Activated CD4-positive, alpha-beta T cell treated with anti-CD3 and anti-CD28 coated beads, Interleukin-2, Interleukin-4, amounts not matched to agents 100 ng/mL and 50 ng/mL, durations not matched to agents 16 hours and 8 hours (primary cell): ENCODE results near the gene ZRANB2.

Experiments
- DNase-seq: peaks from one replicate; pipeline ENCODE4 v3.0.0-alpha.2; 2020; ENCODE audit warnings: low spot score

ZRANB2 gene

DNA sequence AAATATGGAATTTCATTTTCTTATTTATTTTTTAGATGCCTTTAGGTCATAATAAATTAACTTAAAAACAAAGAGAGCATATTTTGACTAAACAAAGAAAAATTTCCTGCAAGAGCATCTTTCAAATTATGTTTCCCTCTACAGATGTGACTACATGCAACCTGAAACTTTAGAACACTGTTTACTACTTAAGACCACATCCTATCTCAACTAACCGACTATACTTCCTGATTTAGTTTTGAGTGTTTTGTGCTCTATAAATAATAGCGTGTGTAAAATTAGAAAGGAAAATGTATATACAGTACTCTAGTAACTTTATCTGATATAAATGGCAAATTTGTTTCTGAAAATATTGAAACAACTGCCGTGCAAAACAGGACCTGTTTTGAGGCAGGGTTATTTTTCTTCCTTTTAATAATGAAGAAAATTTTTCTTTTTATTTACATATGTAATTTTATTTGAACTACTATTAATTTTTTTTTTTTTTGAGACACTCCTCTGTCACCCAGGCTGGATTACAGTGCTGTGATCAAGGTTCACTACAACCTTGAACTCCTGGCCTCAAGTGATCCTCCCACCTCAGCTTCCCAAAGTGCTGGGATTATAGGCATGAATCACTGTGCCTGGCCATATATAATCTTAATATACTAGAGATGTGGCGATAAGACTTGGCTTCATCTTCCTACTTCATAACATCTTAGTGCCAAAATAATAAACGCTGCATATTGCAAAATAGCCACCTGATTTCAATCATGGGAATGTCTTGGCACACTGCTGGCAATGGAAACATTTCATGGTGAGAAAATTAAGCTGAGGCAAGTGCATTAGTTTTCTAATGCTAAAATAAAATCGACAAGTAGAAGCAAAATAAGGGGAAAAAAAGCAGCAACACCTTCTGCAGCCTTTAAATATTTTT lies 12.3 kb downstream of the ZRANB2 start:
- DNase-seq = peak; percentile 28

DNA sequence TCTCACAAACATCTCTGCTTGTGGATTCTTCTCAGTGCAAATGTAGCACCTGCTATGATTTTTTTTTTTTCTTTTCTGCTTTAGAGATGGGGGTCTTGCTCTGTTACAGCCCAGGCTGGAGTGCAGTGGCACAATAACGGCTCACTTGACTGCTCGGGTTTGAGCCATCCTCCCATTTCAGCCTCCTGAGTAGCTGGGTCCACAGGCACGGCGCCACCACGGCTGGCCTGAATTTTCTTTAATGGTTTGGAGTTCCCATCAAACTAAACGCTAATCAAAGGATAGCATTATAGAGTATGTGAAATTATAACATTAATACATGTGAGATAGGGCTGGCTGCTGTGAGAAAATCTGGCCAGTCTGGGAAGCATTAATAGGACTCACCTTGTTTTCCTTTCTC lies 26.0 kb downstream of the ZRANB2 start:
- no peak for DNase-seq

DNA sequence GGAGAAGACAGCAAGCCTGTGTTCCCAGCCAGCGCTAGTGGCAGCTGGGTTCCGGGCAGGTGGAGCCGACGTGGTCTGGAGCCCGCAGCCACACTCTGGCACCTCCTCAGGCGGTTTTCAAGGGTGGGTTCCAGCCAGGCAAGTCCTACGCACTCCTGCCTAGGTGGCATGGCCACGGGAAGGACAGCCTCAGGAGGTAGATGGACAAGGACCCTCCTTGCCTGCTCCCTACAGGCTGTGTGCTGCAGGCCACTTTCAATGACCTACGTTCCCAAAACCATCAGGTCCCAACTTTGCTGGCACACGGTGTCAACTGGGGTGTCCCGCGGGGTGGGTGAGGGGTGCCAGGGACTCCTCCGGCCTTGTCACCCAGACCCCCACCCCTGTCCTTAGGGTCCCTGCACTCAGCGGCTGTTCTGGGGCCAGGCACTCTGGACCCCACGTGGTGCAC lies 26.5 kb downstream of the ZRANB2 start:
- no peak for DNase-seq

DNA sequence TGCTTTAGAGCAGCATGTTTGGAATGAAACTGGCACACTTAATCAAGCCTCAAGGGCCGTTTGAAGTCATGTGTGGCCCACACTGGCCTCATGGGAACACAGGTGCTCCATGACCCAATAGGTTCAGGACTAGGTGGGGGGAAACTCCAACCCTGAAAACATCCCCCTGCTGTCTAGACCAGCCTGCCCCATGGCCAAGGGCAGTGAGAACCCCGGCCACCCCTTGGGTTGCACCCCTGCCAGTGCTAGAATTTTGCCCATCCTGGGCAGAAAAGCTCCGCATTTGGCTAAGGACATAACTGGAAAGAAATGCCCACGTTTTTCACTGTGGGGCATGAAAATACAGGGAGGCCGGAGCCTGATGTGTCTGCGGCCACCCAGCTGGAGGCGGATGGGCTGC lies 27.1 kb downstream of the ZRANB2 start:
- DNase-seq = no peak

DNA sequence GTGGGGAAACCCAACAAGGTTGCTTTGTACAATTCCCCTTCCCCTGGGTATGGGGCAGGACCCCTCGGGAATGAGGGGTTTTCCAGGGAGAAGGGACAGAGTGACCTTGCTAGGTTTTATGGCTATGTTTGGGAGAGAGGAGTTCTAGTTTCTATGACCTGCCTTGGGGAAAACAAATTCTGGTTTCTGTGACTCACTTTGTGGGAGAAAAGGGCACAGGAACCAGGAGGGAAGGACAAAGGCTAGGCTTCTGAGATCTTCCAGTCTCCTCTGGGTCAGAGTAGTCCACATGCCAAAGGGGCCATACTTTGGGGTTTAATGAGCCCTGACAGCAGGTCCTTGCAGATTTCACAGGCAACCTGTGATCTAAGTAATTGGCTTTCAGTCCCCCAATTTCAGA lies 27.7 kb downstream of the ZRANB2 start:
- no peak for DNase-seq

DNA sequence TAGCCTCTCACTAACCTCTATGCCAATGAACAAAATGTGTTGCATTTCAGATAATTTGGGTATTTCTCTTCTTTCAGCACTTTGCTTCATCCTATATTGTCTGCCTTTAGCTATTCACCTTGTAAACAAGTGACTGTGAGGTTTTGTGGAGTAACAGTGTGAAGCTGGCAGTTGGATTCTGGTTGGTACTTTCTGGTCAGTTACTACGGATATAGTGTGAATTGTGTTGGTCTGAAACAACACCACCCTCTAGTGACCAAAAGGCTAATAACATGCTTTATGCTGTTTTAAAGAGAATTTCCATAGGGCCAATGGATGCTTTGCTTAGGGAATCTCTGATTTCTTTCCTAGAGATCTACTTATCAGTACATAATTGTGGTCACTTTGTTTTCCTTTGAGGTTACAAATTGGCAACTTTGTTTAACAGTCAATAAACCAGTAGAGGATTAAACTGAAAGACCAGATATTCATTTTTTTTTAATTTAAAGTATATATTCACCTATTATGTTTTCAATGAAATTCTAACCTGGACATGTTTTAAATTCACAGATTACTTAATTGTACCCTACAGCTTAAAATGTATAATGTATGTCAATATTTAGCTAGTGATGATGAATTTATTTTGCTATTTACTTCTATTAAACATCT lies 30.8 kb downstream of the ZRANB2 start:
- DNase-seq = peak; percentile 64

DNA sequence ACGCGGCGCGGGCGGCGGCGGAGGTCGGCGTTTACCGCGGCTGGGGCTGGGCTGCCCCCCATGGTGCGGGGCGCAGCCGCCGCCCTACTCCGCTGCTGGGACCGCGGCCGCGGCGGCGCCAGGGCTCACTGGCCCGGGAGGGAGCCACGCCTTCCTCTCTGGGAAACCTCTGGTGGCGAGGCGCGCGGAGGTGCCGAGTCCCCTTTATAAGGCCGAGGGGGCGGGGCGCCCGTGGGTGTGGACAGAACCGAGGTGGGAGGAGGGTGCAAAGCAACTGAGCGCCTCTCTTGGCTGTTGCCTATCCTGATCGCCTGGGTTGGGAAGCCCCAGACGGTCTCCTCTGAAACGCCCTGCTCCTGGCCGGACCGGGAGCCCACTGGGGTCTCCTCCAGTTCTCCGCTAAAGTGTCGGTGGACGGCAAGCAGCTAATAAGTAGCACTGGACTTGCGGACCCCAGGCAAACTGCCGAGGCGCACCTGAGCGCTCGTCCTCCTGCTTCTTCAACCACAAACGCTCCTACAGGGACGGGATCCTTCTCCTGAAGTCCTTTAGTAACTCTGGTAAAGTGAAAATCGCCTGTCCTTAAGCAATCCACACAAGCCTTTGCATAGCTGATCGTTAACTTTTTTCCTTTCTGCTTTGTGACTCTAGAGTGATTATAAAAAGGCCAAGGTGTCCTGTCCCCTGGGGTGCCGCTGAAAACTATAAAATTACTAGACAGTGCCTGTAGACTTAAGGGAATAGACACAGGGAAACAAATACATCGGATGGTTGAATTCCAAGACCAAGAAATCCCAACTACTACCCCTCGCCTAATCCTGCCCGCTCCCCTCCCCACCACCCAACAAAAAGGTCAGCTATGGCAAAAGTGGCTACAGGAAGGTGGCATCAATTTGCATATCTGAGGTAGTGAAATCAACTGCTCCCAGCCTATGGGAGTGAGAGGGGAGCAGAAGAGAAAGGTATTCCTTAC lies 32.9 kb downstream of the ZRANB2 start, which contains the start of gene PTGER3:
Gene PTGER3, minus strand, starts transcription at position 182 of the 973 bp plus-strand sequence. CDS start 239 bp downstream, outside the sequence.
- DNase-seq = no peak

- DNase-seq = no peak
Measured at GRCh38 chr1:71046891-71047634, 33.8 kb downstream of the ZRANB2 start.

- no peak for DNase-seq
Measured at GRCh38 chr1:71045463-71046028, 35.3 kb downstream of the ZRANB2 start.

- no peak for DNase-seq
Measured at GRCh38 chr1:71044833-71045232, 36.0 kb downstream of the ZRANB2 start.

GRCh38 chr1:71043065-71043464 lies 37.8 kb downstream of the ZRANB2 start:
- no peak for DNase-seq

DNA sequence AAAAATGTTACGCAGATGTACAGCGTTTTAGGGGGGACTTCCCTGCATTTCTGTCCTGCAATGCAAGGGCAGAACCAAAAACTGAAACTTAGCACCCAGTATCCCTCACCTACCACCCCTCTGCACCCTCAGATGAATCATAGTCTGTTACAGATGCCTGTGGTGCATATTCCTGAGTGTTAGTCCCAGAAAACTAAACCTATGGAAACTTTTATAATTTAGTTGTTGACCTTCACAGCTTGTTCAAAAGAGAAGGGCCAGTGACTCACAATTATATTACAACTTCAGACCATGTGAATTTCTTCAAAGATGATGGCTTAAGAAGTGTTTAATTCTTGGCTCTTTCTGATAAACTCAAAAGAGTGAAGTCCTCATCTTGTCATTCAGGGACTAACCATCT lies 39.0 kb downstream of the ZRANB2 start:
- no peak for DNase-seq

- DNase-seq = no peak
Measured at GRCh38 chr1:71039661-71040262, 41.1 kb downstream of the ZRANB2 start.

GRCh38 chr1:71038942-71039341 lies 41.9 kb downstream of the ZRANB2 start:
- no peak for DNase-seq

DNA sequence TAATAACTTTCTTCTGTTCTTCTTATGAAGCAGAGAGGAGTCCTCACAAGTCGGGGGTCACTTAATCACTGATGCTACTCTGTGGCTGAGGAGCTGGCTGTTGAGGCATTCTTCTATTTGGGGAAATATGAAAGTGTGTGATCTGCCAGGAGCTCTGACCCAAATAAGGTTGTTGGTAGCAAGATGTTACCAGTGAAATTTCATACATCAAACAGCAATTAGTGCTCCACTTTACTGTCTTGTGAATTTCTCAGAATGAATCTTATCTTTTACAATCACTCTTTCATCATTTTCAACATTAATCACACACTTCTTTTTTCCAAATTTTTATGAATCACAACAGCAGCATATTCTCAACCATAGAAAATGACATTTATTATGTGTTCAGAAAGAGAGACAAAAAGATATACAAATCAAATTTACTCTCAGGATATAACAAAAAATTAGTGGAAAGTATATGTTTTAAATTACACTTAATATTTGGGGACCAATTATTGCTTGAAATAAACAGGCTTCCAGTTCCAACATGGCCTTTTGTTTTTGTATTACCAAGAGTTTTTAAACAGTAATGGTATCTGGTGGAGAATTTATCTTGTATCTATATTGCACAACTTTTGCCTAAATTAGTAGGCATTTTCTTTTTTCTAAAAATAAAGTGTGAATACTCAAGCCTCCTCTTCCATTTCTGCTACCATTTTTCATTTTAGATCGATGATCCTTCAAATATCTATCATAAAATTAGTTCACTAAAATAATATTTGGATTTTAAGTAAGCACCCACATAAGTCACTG lies 42.8 kb downstream of the ZRANB2 start:
- DNase-seq = peak; percentile 23

DNA sequence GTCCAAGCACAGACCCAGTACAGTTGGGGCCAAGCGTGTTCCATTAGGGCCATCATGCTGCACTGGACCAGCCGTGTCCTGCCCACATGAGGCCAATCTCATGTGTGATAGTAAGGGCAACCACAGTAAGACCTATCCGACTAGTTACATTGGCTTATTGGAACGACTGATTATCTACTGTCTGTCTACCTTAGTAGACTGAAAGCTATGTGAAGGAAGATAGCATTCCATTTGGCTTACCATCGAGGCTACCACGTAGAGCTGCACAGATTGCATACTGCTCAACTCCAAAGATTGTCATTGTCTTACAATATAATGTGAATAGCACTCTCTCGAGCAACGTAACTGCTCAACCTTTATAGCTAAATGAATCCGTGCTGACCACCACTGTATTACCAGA lies 43.8 kb downstream of the ZRANB2 start:
- DNase-seq = no peak

DNA sequence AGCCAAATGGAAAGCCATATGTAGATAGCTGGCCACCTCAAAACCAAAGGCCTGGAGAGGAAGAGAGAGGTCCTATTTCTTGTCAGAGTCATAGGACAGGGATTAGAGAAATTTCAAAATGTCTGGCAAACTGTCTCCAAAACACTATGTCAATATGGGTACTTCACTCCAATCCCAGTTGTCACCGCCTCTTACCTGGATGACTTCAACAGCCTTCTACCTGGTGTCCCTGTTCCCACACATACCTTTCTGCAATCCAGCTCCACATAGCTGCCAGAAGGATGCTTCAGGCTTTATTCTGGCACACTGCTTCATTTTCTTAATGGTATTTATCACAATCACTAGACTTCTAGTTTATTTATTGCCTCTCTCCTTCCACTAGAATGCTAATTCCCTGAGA lies 47.7 kb downstream of the ZRANB2 start:
- no peak for DNase-seq

DNA sequence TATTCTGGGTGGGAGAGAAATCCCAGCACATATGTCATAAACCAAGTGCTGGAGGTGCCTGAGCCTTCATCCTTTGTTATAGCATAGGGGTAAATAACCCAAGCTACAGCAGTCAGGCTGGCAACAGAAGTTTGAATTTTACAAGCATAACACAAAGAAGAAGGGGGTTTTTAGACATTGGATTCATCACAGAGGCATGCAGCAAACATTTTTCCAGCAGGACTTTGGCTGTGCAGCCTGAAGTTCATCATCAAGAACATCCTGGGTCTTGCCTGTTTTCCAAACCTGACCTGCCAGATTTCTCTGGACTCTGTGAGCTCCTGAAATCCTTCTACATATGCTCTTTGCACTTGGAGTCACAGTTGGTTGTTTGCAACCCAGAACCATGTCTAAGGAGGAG lies 49.4 kb downstream of the ZRANB2 start:
- no peak for DNase-seq

DNA sequence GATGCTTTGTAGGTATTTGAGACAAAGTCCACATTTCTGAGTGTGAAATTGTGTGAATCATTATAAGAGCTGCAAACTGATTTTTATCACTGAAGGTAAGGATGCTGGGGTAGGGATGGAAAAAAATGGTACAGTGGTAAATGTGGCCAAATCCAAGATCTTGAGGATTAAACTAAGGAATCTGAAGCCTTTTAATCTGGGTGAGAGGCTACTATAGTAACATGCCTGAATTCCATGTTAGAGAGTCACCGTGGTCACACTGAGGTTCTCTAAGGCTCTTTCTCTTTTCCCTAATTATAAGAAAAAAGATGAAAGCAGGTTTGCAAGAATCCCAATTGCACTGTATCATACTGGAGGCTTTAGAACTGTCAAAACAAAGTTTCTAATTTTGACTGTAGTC lies 50.8 kb downstream of the ZRANB2 start:
- no peak for DNase-seq

DNA sequence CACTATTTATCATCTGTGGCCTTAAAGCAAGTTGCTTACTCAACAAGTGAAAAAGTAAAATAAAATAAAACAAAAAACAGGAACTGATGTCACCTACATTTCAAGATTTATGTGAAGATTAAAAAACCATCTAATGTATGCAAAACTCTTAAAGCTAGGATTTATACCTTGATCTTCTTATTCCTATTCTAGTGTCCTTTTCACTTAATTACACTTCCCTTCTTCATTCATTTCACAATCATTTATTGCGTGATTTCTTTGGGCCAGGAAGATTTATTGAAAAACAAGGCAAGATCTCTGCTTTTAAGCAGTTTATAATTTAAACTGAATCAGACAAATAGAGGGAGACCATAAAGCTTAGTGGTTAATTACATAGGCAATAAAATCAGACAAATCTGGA lies 51.9 kb downstream of the ZRANB2 start:
- no peak for DNase-seq
